Measurements from ENCODE around the gene ZNF862. TPM values are rescaled to one million over a fixed set of nuclear protein-coding genes. Genes with fewer than 3 reads are reported as not detected.
A peak's percentile ranks its signal among the peaks of the same experiment; 100 is the strongest.

The ZNF862 gene
- total RNA-seq, 4 donors from 2014 or later = 19.8 to 36.4 (median 23.0) TPM

GRCh38 chr7:149882248-149883047 is 44.3 kb downstream of the ZNF862 start:
- no peak for DNase-seq
- no peaks in the 10 kb centered on the region for H3K9me3 ChIP-seq
- H3K27me3 ChIP-seq = no peaks in the 10 kb centered on the region
- no peak overlapping the region for H3K27ac ChIP-seq
- no peaks in the 10 kb centered on the region for H3K36me3 ChIP-seq
- TF ChIP-seq POLR2A (IDR thresholded peaks at IDR 0.05) = no peak
- TF ChIP-seq CTCF (IDR thresholded peaks at IDR 0.05) = no peak
- H3K4me3 ChIP-seq = no peak overlapping the region
- no peaks in the 10 kb centered on the region for H3K4me1 ChIP-seq

DNA sequence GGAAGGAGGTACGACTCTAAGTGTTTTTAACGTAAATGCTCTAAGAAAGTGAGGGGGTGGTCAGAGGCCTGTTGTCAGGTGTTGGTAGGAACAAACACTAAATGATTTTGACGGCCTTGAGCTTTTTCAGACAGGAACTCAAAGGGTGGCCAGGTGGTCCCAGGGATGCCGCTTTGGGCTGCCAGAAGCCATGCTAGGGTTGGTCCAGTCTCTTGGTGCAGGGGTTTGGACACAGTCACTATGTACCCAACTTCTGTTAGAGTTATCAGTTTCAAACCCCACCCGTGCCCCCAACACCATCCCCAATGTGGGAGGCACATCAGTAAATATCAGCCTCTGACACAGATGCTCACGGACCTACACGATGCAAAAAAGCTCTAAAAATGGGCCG is 44.9 kb downstream of the ZNF862 start:
- TF ChIP-seq POLR2A (IDR thresholded peaks at IDR 0.05) (no peak), CTCF (IDR thresholded peaks at IDR 0.05) (no peak)
- no peaks in the 10 kb centered on the region for H3K4me1 ChIP-seq
- H3K27ac ChIP-seq = no peak overlapping the region
- H3K36me3 ChIP-seq = no peaks in the 10 kb centered on the region
- DNase-seq = no peak
- H3K4me3 ChIP-seq = no peak overlapping the region
- no peaks in the 10 kb centered on the region for H3K27me3 ChIP-seq
- H3K9me3 ChIP-seq = no peaks in the 10 kb centered on the region

GRCh38 chr7:149883452-149883861 is 45.3 kb downstream of the ZNF862 start:
- H3K4me3 ChIP-seq = no peak overlapping the region
- no peaks in the 10 kb centered on the region for H3K36me3 ChIP-seq
- H3K9me3 ChIP-seq = no peaks in the 10 kb centered on the region
- no peaks in the 10 kb centered on the region for H3K27me3 ChIP-seq
- TF ChIP-seq POLR2A (IDR thresholded peaks at IDR 0.05) (no peak), CTCF (IDR thresholded peaks at IDR 0.05) (peak in 5 of 6 experiments; percentile 54 to 73 (median 66))
- H3K4me1 ChIP-seq = no peaks in the 10 kb centered on the region
- peak; percentile 46 to 82 (median 68) for DNase-seq
- H3K27ac ChIP-seq = no peak overlapping the region

GRCh38 chr7:149884016-149884415 is 45.8 kb downstream of the ZNF862 start:
- Histone ChIP-seq H3K27me3 (no peaks in the 10 kb centered on the region), H3K4me1 (no peaks in the 10 kb centered on the region), H3K36me3 (no peaks in the 10 kb centered on the region), H3K27ac (no peak overlapping the region), H3K9me3 (no peaks in the 10 kb centered on the region), H3K4me3 (no peak overlapping the region)
- TF ChIP-seq POLR2A (IDR thresholded peaks at IDR 0.05) (no peak), CTCF (IDR thresholded peaks at IDR 0.05) (no peak)
- peak in 1 of 3 donors; percentile 45 for DNase-seq

GRCh38 chr7:149884541-149884940 is 46.4 kb downstream of the ZNF862 start:
- no peak overlapping the region for H3K4me3 ChIP-seq
- no peaks in the 10 kb centered on the region for H3K27me3 ChIP-seq
- H3K36me3 ChIP-seq = no peaks in the 10 kb centered on the region
- no peaks in the 10 kb centered on the region for H3K9me3 ChIP-seq
- TF ChIP-seq CTCF (IDR thresholded peaks at IDR 0.05) = no peak
- no peak for TF ChIP-seq POLR2A (IDR thresholded peaks at IDR 0.05)
- peak in 1 of 3 donors; percentile 30 for DNase-seq
- no peak overlapping the region for H3K27ac ChIP-seq
- H3K4me1 ChIP-seq = no peaks in the 10 kb centered on the region

Data from Peyer's patch (tissue), 4 donors.